ENCODE results near the gene PRLH.

DNA sequence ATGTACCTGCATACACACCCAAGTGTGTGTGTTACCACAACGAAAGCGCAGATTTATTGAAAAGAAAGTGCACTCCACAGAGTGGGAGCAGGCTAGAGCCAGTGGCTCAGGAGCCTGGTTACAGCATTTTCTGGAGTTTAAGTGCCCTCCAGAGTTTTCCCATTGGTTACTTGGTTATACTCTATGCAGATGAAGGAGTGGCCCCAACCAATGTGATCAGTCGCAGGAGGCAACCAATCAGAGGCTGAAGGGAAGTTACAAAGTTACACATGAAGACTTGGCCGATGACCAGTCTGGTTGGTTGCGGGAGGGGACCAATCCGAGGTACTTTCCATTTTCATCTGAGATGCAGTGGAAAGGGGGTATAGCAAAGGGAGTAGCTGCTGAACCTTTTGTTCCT is 13.5 kb upstream of the PRLH start:
- TF ChIP-seq, protein P1, sequence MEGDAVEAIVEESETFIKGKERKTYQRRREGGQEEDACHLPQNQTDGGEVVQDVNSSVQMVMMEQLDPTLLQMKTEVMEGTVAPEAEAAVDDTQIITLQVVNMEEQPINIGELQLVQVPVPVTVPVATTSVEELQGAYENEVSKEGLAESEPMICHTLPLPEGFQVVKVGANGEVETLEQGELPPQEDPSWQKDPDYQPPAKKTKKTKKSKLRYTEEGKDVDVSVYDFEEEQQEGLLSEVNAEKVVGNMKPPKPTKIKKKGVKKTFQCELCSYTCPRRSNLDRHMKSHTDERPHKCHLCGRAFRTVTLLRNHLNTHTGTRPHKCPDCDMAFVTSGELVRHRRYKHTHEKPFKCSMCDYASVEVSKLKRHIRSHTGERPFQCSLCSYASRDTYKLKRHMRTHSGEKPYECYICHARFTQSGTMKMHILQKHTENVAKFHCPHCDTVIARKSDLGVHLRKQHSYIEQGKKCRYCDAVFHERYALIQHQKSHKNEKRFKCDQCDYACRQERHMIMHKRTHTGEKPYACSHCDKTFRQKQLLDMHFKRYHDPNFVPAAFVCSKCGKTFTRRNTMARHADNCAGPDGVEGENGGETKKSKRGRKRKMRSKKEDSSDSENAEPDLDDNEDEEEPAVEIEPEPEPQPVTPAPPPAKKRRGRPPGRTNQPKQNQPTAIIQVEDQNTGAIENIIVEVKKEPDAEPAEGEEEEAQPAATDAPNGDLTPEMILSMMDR (IDR thresholded peaks at IDR 0.05; ENCODE audit: insufficient read depth, low read length, poor library complexity, severe bottlenecking) = no peak
- TF ChIP-seq EZH2phosphoT487 (conservative IDR thresholded peaks at IDR 0.05; ENCODE audit: low read length) = no peak

Data from SU-DHL-6 (cell line).